ENCODE results near the gene ZNF618.

ZNF618 gene

GRCh38 chr9:113932906-113933584, 56.9 kb downstream of the ZNF618 start:
- POLR2A ChIA-PET: no interaction called here

GRCh38 chr9:113933671-113934070, 57.6 kb downstream of the ZNF618 start:
- TF ChIP-seq CTCF (IDR thresholded peaks at IDR 0.05; ENCODE audit: control extremely low read depth, extremely low read depth, low read depth, missing control alignments): no peak
- ChIA-PET CTCF (no interaction called here), POLR2A (no interaction called here)
- no peak for DNase-seq (ENCODE audit: extremely low spot score)

More at GRCh38 chr9:113932906-113933584, 56.9 kb downstream of the ZNF618 start:
- CTCF ChIA-PET: no interaction called here
- no peak for TF ChIP-seq CTCF (IDR thresholded peaks at IDR 0.05; ENCODE audit: control extremely low read depth, extremely low read depth, low read depth, missing control alignments)
- no peak for DNase-seq (ENCODE audit: extremely low spot score)

GRCh38 chr9:113934167-113934828, 58.2 kb downstream of the ZNF618 start:
- DNase-seq (ENCODE audit: extremely low spot score): no peak
- POLR2A ChIA-PET: no interaction called here
- CTCF ChIA-PET: no interaction called here
- no peak for TF ChIP-seq CTCF (IDR thresholded peaks at IDR 0.05; ENCODE audit: control extremely low read depth, extremely low read depth, low read depth, missing control alignments)

GRCh38 chr9:113934829-113935676, 58.9 kb downstream of the ZNF618 start:
- POLR2A ChIA-PET: no interaction called here
- CTCF ChIA-PET: no interaction called here
- no peak for DNase-seq (ENCODE audit: extremely low spot score)
- TF ChIP-seq CTCF (IDR thresholded peaks at IDR 0.05; ENCODE audit: control extremely low read depth, extremely low read depth, low read depth, missing control alignments): no peak

GRCh38 chr9:113935677-113936380, 59.7 kb downstream of the ZNF618 start:
- no peak for TF ChIP-seq CTCF (IDR thresholded peaks at IDR 0.05; ENCODE audit: control extremely low read depth, extremely low read depth, low read depth, missing control alignments)
- POLR2A ChIA-PET: no interaction called here
- CTCF ChIA-PET: no interaction called here
- DNase-seq (ENCODE audit: extremely low spot score): no peak

- no peak for DNase-seq (ENCODE audit: extremely low spot score)
- TF ChIP-seq CTCF (IDR thresholded peaks at IDR 0.05; ENCODE audit: control extremely low read depth, extremely low read depth, low read depth, missing control alignments): no peak
- CTCF ChIA-PET: no interaction called here
- POLR2A ChIA-PET: no interaction called here
Observed at GRCh38 chr9:113940077-113940476, 64.0 kb downstream of the ZNF618 start.
